Activated CD4-positive, alpha-beta T cell treated with anti-CD3 and anti-CD28 coated beads for 1 hour (primary cell): ENCODE data around the gene DEDD2.
A peak's percentile ranks its signal among the peaks of the same experiment; 100 is the strongest.
"Not testable (repeated sequence)": the region's sequence is repeated elsewhere in the genome, so short reads cannot be mapped to it uniquely, and the experiment has no call there.

Experiments
- DNase-seq: peaks from one replicate; pipeline ENCODE4 v3.0.0-alpha.2; 2020

DEDD2 gene

GRCh38 chr19:42217520-42218437 lies at the start of gene DEDD2:
Gene DEDD2 (minus strand): TSS chr19:42217677. CDS start chr19:42217007, 670 bp downstream.
- DNase-seq = peak; percentile 100

DNA sequence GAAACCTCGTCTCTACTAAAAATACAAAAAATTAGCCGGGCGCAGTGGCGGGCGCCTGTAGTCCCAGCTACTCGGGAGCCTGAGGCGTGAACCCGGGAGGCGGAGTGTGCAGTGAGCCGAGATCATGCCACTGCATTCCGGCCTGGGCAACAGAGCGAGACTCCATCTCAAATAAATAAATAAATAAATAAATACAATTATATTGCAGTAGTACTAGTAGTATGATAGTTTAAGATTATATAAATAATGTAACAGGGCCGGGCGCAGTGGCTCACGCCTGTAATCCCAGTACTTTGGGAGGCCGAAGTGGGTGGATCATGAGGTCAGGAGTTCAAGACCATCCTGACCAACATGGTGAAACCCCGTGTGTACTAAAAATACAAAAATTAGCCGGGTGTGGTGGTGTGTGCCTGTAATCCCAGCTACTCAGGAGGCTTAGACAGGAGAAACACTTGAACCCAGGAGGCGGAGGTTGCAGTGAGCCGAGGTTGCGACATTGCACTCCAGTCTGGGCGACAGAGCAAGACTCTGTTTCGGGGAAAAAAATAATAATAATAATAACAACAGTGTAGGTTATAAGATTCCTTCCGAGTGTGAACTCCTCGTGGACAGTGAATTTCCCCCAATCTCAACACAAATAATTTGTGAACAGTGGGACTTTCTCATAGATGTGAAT lies 49.6 kb upstream of the DEDD2 start:
- DNase-seq = not testable (repeated sequence)

DNA sequence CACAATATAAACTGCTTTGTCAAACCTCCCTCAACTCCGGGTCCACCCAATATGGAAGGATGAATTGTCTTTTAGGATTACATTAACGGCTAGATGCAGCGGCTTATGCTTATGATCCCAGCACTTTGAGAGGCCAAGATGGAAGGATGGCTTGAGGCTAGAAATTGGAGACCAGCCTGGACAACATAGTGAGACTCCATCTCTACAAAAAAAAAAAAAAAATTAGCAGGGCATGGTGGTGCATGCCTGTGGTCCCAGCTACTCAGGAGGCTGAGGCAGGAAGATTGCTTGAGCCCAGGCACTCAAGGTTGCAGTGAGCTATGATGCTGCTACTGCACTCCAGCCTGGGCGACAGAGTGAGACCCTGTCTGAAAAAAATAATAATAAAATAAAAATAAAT lies 48.6 kb upstream of the DEDD2 start:
- not testable (repeated sequence) for DNase-seq

- DNase-seq = no peak
Observed at GRCh38 chr19:42261763-42262162, 44.3 kb upstream of the DEDD2 start.

GRCh38 chr19:42257842-42258241 lies 40.4 kb upstream of the DEDD2 start:
- DNase-seq = not testable (repeated sequence)

GRCh38 chr19:42255766-42256745 lies 38.6 kb upstream of the DEDD2 start:
- DNase-seq = no peak

- peak; percentile 93 for DNase-seq
Observed at GRCh38 chr19:42254850-42255765, 37.6 kb upstream of the DEDD2 start, which contains the start of gene ERF. Gene ERF (minus strand): TSS chr19:42255128. CDS start chr19:42254999, 129 bp downstream.

GRCh38 chr19:42254089-42254849 lies 36.8 kb upstream of the DEDD2 start:
- peak; percentile 70 for DNase-seq

- peak; percentile 39 for DNase-seq
Observed at GRCh38 chr19:42253245-42254088, 36.0 kb upstream of the DEDD2 start.

- DNase-seq = no peak
Observed at GRCh38 chr19:42252365-42253244, 35.1 kb upstream of the DEDD2 start.

DNA sequence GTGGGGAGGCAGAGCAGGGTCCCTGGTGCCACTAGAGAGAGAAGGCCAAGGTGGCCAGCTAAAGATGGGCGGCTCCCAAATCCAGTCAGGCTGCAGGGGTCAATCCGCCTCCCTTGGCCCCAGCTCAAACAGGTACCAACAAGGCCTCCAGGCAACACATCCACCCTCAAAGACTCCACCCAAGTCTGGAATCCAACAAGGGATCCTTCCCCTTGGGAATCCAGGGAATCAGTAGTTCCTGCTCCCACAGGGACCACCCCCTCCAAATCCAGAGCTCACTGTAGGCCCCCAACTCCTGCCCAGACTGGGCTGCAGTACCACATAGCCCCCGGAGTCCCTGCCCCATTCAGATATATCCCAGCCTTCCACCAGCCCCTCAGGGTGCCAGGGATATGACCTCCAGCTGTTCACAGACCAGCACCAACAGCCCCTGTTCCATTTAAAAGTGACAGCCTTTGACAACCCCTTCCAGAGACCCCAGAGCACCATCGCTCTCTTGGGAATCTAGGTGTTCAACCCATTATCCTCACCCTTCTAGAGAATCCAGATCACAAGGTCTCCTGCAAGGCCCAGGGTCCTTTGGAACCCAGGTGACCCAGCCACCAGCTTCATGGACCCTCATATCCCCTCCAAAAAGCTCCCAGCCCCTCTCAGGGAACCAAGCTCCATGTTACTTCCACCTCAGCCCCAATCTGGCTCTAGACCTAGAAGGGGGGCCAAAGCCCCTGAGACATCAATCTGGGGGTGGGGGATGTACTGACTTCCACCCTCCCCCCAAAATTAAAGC lies 34.3 kb upstream of the DEDD2 start:
- no peak for DNase-seq

DNA sequence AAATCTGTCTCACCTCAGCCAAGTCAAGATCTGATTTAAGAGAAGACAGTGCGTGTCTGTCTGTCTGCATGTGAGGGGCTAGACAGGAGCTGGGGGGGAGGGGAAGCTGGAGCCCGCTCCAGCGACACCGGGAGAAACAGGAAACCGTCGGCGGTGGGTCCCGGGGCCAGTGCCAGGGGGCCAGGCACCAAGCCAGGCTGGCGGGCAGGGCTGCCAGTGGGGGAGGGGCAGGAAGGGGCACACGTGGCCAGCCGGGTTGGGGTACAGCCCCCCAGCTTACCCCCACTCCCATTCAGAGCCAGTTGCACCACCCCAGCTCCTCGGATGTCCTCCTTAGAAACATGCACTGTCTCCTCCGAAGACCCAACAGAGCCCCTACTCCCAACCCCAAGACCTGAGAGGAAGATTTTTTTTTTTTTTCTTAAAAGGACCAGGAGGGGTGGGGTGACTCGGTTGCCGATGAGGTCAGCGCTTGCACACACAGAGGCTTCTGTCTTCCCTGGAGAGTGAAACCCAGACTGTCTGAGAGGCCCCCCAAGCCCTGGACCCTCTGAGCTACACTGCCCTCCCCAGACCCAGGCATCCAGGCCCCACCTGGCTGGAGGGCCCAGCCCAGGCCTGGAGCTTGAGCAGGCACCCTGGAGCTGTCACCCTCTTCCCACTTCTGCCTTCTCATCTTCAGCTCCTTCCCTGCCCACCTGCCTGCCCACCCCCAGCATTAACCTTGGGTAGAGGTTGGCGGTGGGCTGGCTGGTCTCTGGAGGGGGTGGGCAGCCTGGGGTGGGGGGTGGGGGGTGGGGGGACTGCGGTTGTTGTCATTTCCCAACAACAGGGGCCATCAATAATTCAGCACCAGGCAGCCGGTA lies 33.4 kb upstream of the DEDD2 start:
- DNase-seq = no peak

GRCh38 chr19:42250183-42250665 lies 32.7 kb upstream of the DEDD2 start:
- DNase-seq = no peak

GRCh38 chr19:42249769-42250168 lies 32.3 kb upstream of the DEDD2 start:
- DNase-seq = no peak

DNA sequence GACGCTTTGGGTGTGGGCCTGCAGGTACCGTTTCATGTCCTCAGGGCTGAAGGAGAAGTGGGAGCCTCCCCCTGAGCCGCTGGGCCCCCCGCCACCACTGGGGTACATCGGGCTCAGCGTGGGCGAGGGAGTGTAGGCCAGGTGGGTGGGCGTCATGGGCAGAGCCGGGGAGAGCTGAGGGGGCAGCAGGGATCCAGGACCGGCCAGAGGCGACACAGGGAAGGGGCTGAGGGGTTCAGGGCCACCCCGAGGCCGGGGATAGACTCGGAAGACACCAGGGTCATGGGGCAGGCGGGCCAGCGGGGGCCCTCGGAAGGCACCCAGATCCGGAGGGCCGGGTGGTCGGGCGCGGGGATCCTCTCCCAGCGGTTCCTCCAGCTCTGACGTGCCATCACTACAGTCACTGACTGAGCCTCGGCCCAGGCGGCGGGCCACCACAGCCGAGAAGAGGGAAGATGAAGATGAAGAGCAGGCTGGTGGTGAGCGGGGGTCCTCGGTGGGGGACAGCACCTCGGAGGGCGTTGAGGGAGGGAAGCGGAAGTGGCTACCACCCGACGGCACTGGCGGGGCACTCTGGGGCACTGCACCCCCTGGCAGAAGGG lies 31.8 kb upstream of the DEDD2 start:
- no peak for DNase-seq
